Endothelial cell of umbilical vein (primary cell): Measurements from ENCODE around the gene PPIL1. TPM values are rescaled to one million over a fixed set of nuclear protein-coding genes. Genes with fewer than 3 reads are reported as not detected.

Experiments
- BruUV-seq: library from RNA; stranded (reverse); fragments of 400-500 nt; replicated peaks from 2 replicates; lab custom pipeline; 2021; lab: Mats Ljungman, UMichigan
- CTCF ChIA-PET: fragments of 300-600, 350-600 bp; sonication (Branson Sonifier 250); formaldehyde crosslinking; loops from one replicate; lab custom pipeline; 2021; ENCODE audit warnings: antibody characterized with exemption, inconsistent platforms; lab: Charles Lee
- POLR2A ChIA-PET: fragments of 300-600, 350-600 bp; sonication (Branson Sonifier 250); formaldehyde crosslinking; loops from one replicate; lab custom pipeline; 2021; ENCODE audit warnings: antibody characterized with exemption, inconsistent platforms; lab: Charles Lee
- DNase-seq: peaks from one replicate; pipeline ENCODE4 v3.0.0-alpha.2; 2011; ENCODE audit warnings: low read depth, low spot score
- FAIRE-seq: peaks from 2 replicates; lab custom pipeline; 2011; peaks lifted over from hg19 to GRCh38; lab: Jason Lieb, UNC
- H2AFZ ChIP-seq: 2 replicates; pipeline ENCODE4 v1.6.0; 2012; ENCODE audit warnings: low read depth, low read length, control low read depth, inconsistent platforms
- H3K27ac ChIP-seq: 2 replicates; pipeline ENCODE4 v1.5.1; 2011; ENCODE audit warnings: low read depth, mild to moderate bottlenecking, control low read depth, low read length, moderate library complexity; ENCODE audit not compliant: insufficient read depth
- H3K27me3 ChIP-seq, 2 experiments: 2 replicates each; pipeline versions ENCODE4 v1.6.0 to v1.6.1; 2011; ENCODE audit warnings: low read length in 2 of 2, mixed read lengths in 1 of 2; ENCODE audit not compliant: control insufficient read depth in 2 of 2, insufficient read depth in 2 of 2
- H3K36me3 ChIP-seq, 2 experiments: 2 replicates in 1 of 2; 3 replicates in 1 of 2; pipeline ENCODE4 v1.5.1; 2011; ENCODE audit warnings: low read length in 2 of 2, mild to moderate bottlenecking in 1 of 2, moderate library complexity in 1 of 2; ENCODE audit not compliant: control insufficient read depth in 2 of 2, insufficient read depth in 2 of 2; ENCODE audit errors: extremely low read depth in 1 of 2
- H3K4me1 ChIP-seq: 3 replicates; pipeline ENCODE4 v1.5.1; 2011; ENCODE audit warnings: mild to moderate bottlenecking, low read length; ENCODE audit not compliant: control insufficient read depth, insufficient read depth; ENCODE audit errors: extremely low read depth
- H3K4me2 ChIP-seq: 2 replicates; pipeline ENCODE4 v1.6.1; 2011; ENCODE audit warnings: low read length, control low read depth, mixed read lengths; ENCODE audit not compliant: insufficient read depth
- H3K4me3 ChIP-seq, 3 experiments: fragments of 200-600 bp in 1 of 3; sonication (generic), shearing (Covaris generic) in 1 of 3; replicated peaks in 1 of 3; 2 replicates each; pipeline ENCODE4 v1.5.1; 2011 to 2016; ENCODE audit warnings: control low read depth in 3 of 3, low read length in 3 of 3, mild to moderate bottlenecking in 2 of 3, inconsistent platforms in 1 of 3, low read depth in 1 of 3, moderate library complexity in 1 of 3; ENCODE audit not compliant: insufficient read depth in 1 of 3
- H3K79me2 ChIP-seq: 2 replicates; pipeline ENCODE4 v1.6.0; 2012; ENCODE audit warnings: low read length, inconsistent platforms; ENCODE audit not compliant: control insufficient read depth, insufficient read depth
- H3K9ac ChIP-seq: replicated peaks from 2 replicates; pipeline ENCODE3; 2011; ENCODE audit warnings: low read length, control low read depth; ENCODE audit not compliant: insufficient read depth; ENCODE audit errors: extremely low read depth
- H3K9me1 ChIP-seq: replicated peaks from 3 replicates; pipeline ENCODE4 v1.6.0; 2011; ENCODE audit warnings: mild to moderate bottlenecking, low read length; ENCODE audit not compliant: control insufficient read depth, insufficient read depth; ENCODE audit errors: extremely low read depth
- H3K9me3 ChIP-seq: replicated peaks from 2 replicates; pipeline ENCODE4 v1.5.1; 2012; ENCODE audit warnings: low read length, inconsistent platforms; ENCODE audit not compliant: control insufficient read depth, insufficient read depth
- H4K20me1 ChIP-seq: replicated peaks from 2 replicates; pipeline ENCODE3; 2011; ENCODE audit warnings: mild to moderate bottlenecking, low read length; ENCODE audit not compliant: control insufficient read depth, insufficient read depth; ENCODE audit errors: extremely low read depth
- CTCF ChIP-seq, 2 donors: IDR thresholded peaks; 1 replicate in 1 of 2; 2 replicates in 1 of 2; pipeline ENCODE4 v1.5.1; 2011; ENCODE audit warnings: low read length in 2 of 2, mild to moderate bottlenecking in 2 of 2, moderate library complexity in 2 of 2, control low read depth in 1 of 2, inconsistent platforms in 1 of 2, low read depth in 1 of 2; ENCODE audit not compliant: insufficient read depth in 1 of 2; ENCODE audit errors: extremely low read depth in 1 of 2
- EZH2 ChIP-seq: IDR thresholded peaks from 2 replicates; pipeline ENCODE4 v1.6.1; 2012; ENCODE audit warnings: borderline replicate concordance, low read depth, mild to moderate bottlenecking, moderate library complexity, low read length, inconsistent platforms; ENCODE audit not compliant: severe bottlenecking
- FOS ChIP-seq: IDR thresholded peaks from 2 replicates; pipeline ENCODE4 v1.6.1; 2011; ENCODE audit warnings: mild to moderate bottlenecking, low read length, moderate library complexity, borderline replicate concordance; ENCODE audit not compliant: insufficient read depth
- JUN ChIP-seq: IDR thresholded peaks from 2 replicates; pipeline ENCODE4 v1.6.1; 2011; ENCODE audit warnings: borderline replicate concordance, low read depth; ENCODE audit not compliant: insufficient read length, insufficient read depth
- MAX ChIP-seq: IDR thresholded peaks from 2 replicates; pipeline ENCODE4 v1.6.1; 2011; ENCODE audit not compliant: insufficient read depth, insufficient read length
- MYC ChIP-seq: IDR thresholded peaks from one replicate; pipeline ENCODE4 v1.6.1; 2011; ENCODE audit warnings: mild to moderate bottlenecking, low read depth, low read length
- POLR2AphosphoS5 ChIP-seq: IDR thresholded peaks from 2 replicates; pipeline ENCODE4 v1.6.1; 2012; ENCODE audit warnings: low read depth, mild to moderate bottlenecking, control low read depth, low read length, moderate library complexity; ENCODE audit not compliant: insufficient read depth
- dilution Hi-C: fragments of 300-500 bp; cut with MboI; formaldehyde crosslinking; loops from one replicate; pipeline ENCODE4 v1.15.0; 2019; ENCODE audit warnings: low sequenced_read_pairs; ENCODE audit not compliant: extremely low pct_ligation_motif_present
- intact Hi-C: fragments of 100-400 bp; cut with micrococcal nuclease; formaldehyde crosslinking; loops from one replicate; pipeline ENCODE4 v1.10.0; 2022
- polyA plus RNA-seq, 4 experiments: library from polyadenylated mRNA; depleted of rRNA in 3 of 4; stranded (reverse) in 3 of 4; unstranded in 1 of 4; fragments of >200 nt; gene quantifications; 2 replicates each; pipeline versions ENCODE4 v1.2.1 to v1.2.3, GENCODE V29; 2011 to 2012; ENCODE audit warnings: missing spikeins in 1 of 4
- total RNA-seq: library from RNA; stranded (reverse); gene quantifications from 2 replicates; pipeline ENCODE4 v1.2.3, GENCODE V29; 2021

PPIL1 gene
- total and polyA plus RNA-seq, 2 donors (not counting 3 experiments of a cell fraction or from before 2014, with no cell fraction given): 28.6 to 35.6 TPM

GRCh38 chr6:36825994-36826393 lies 48.6 kb downstream of the PPIL1 start:
- H4K20me1 ChIP-seq: no peaks in the 10 kb centered on the region
- peak; percentile 65 for DNase-seq

More at GRCh38 chr6:36825994-36826393, 48.6 kb downstream of the PPIL1 start:
- H2AFZ ChIP-seq: no peak overlapping the region
- ChIA-PET CTCF (interaction anchor here (4.9 kb wide), 1 partner anchor 25 kb away, joined by 41 read pairs; no protein-coding TSS in a partner anchor), POLR2A (no interaction called here)
- H3K27ac ChIP-seq: peak overlapping the region; percentile 100
- TF ChIP-seq EZH2 (no peak), JUN (no peak), MYC (no peak), FOS (no peak), CTCF (IDR thresholded peaks at IDR 0.05; ENCODE audit: extremely low read depth in 1 of 2, insufficient read depth in 1 of 2, low read depth in 1 of 2, low read length in 2 of 2) (no peak), MAX (no peak), POLR2AphosphoS5 (no peak)
- H3K4me1 ChIP-seq: peaks cover 87% of the 10 kb centered on the region
- H3K9me3 ChIP-seq: no peaks in the 10 kb centered on the region
- peaks cover 3% of the 10 kb centered on the region for H3K79me2 ChIP-seq
- intact Hi-C loops: loop anchor here (2.0 kb wide), 1 partner anchor 419 kb away; no protein-coding TSS in a partner anchor
- peaks cover 3 to 8% of the 10 kb centered on the region in 2 experiments for H3K36me3 ChIP-seq
- peak overlapping the region; percentile 32 for H3K9ac ChIP-seq
- dilution Hi-C loops: no loop called here
- peak; percentile 21 for FAIRE-seq
- peak overlapping the region; percentile 45 for H3K4me2 ChIP-seq
- no peaks in the 10 kb centered on the region for H3K9me1 ChIP-seq
- no peak overlapping the region for H3K4me3 ChIP-seq
- H3K27me3 ChIP-seq: no peaks in the 10 kb centered on the region
- BruUV-seq: no TSS peak
